AG04450 (cell line): Measurements from ENCODE around the gene MRM2. TPM values are rescaled to one million over a fixed set of nuclear protein-coding genes. Genes with fewer than 3 reads are reported as not detected.
A peak's percentile ranks its signal among the peaks of the same experiment; 100 is the strongest.

Experiments
- CTCF ChIA-PET: fragments of 300-600, 350-600 bp; formaldehyde crosslinking; extraction: SDS; loops from one replicate; lab custom pipeline; 2022; ENCODE audit warnings: antibody characterized with exemption, inconsistent platforms; lab: Charles Lee
- POLR2A ChIA-PET: fragments of 350-600 bp; formaldehyde crosslinking; extraction: SDS; loops from one replicate; lab custom pipeline; 2021; ENCODE audit warnings: antibody characterized with exemption, inconsistent platforms; lab: Yijun Ruan, JAX
- DNase-seq: peaks from one replicate; pipeline ENCODE4 v3.0.0-alpha.2; 2011; ENCODE audit warnings: low read depth, low spot score
- H3K27ac ChIP-seq: one replicate; pipeline ENCODE4 v1.5.1; 2012; ENCODE audit warnings: low read depth, low read length, control low read depth
- H3K27me3 ChIP-seq: one replicate; pipeline ENCODE4 v1.6.0; 2012; ENCODE audit warnings: low read length; ENCODE audit not compliant: control insufficient read depth, insufficient read depth
- H3K4me3 ChIP-seq: 2 replicates; pipeline ENCODE4 v1.5.1; 2011; ENCODE audit warnings: mild to moderate bottlenecking, low read depth, low read length, control low read depth
- H3K9me3 ChIP-seq: 2 replicates; pipeline ENCODE4 v1.5.1; 2012; ENCODE audit warnings: low read length; ENCODE audit not compliant: control insufficient read depth, insufficient read depth
- polyA plus RNA-seq: library from polyadenylated mRNA; depleted of rRNA; stranded (reverse); fragments of >200 nt; gene quantifications from 2 replicates; pipeline ENCODE4 v1.2.3, GENCODE V29; 2011
- TF ChIP-seq, protein P1 (sequence below): IDR thresholded peaks from 2 replicates; pipeline ENCODE4 v1.5.1; 2011; ENCODE audit warnings: low read depth, low read length, control low read depth, inconsistent platforms

MRM2 gene
- polyA plus RNA-seq, 1 experiment = 18.4 TPM

DNA sequence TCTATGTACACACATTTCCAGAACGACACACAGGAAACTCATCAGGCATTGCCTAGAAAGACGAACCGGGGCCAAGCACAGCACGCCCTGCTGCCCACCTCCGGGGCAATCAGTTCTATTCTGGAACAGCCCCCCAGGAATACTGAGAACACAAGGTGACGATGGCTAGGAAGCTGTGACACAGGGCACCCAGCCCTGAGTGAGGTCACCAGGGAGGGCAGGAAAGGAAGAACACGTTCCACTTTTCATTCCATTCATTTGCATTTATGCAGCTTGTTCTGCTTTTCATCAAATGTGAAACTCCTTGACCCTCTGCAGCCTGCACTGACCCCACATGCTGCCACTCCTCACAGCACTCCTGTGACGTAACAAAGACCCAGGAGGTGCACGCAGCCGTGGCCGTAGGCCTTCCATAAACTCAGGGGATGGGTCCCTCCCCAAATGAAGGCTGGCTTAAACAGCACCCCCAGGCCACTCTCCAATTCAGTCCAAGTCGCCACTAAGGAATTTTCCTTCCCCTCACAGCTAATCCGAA is 38.2 kb downstream of the MRM2 start:
- H3K9me3 ChIP-seq = no peaks in the 10 kb centered on the region
- H3K27me3 ChIP-seq = no peaks in the 10 kb centered on the region
- no peak overlapping the region for H3K27ac ChIP-seq
- ChIA-PET CTCF (interaction anchor here (1.6 to 1.7 kb wide), 2 partner anchors 9 to 144 kb away, joined by 5 to 6 read pairs; no protein-coding TSS in a partner anchor), POLR2A (interaction anchor here (0.9 kb wide), 1 partner anchor 291 kb away, joined by 4 read pairs; no protein-coding TSS in a partner anchor)
- no peak for DNase-seq
- H3K4me3 ChIP-seq = no peak overlapping the region
- TF ChIP-seq, protein P1, sequence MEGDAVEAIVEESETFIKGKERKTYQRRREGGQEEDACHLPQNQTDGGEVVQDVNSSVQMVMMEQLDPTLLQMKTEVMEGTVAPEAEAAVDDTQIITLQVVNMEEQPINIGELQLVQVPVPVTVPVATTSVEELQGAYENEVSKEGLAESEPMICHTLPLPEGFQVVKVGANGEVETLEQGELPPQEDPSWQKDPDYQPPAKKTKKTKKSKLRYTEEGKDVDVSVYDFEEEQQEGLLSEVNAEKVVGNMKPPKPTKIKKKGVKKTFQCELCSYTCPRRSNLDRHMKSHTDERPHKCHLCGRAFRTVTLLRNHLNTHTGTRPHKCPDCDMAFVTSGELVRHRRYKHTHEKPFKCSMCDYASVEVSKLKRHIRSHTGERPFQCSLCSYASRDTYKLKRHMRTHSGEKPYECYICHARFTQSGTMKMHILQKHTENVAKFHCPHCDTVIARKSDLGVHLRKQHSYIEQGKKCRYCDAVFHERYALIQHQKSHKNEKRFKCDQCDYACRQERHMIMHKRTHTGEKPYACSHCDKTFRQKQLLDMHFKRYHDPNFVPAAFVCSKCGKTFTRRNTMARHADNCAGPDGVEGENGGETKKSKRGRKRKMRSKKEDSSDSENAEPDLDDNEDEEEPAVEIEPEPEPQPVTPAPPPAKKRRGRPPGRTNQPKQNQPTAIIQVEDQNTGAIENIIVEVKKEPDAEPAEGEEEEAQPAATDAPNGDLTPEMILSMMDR = no peak

DNA sequence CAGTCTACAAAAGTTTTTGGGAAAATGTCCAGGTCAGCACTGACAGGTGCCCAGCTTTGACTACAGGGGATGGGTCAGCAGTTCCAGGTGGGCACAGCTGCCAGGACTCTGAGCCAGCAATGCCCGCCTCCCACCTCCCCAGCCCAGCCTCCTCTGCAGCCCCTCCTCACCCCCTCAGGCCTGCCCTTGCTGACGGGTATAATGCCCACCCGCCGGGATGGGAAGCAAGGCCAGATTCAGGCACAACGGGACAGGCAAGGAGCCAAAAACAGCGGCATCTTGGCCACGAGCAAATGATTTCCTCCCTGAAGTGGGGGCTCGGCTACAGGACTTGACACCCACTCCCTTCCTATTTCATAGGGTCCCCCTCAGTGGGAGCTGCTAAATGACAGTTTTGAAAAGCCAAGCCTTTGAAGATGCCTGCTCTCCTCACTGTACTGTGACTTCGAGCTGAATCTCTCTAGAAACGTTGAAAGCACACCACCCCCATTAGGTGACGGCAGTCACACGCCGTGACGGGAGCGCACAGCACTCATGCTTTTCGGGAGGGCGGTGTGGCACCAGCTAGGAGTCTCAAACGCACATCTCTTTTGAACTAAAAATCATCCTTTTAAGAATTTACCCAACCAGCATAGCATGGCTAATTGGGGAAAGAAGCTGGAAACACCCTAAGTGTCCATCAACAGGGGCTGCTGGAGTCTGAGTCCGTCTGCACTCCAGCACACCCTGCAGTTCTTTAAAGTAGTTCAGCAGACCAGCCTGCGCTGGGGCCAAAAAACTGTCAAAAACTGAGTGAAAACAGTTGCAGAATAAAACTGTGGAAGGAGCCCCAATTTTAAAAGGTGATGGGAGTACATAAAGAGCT is 38.9 kb downstream of the MRM2 start:
- ChIA-PET POLR2A (interaction anchor here (0.9 kb wide), 1 partner anchor 290 kb away, joined by 4 read pairs; no protein-coding TSS in a partner anchor), CTCF (interaction anchor here (0.8 to 1.7 kb wide), 3 partner anchors 8 to 145 kb away, joined by 4 to 6 read pairs (median 5); no protein-coding TSS in a partner anchor)
- DNase-seq = no peak
- Histone ChIP-seq H3K4me3 (no peak overlapping the region), H3K9me3 (no peaks in the 10 kb centered on the region; the same call in 1 of the 2 replicates), H3K27me3 (no peaks in the 10 kb centered on the region), H3K27ac (no peak overlapping the region)
- TF ChIP-seq, protein P1 = 0 out of 2 replicates have a peak, but pooled peaks have one; percentile 7

DNA sequence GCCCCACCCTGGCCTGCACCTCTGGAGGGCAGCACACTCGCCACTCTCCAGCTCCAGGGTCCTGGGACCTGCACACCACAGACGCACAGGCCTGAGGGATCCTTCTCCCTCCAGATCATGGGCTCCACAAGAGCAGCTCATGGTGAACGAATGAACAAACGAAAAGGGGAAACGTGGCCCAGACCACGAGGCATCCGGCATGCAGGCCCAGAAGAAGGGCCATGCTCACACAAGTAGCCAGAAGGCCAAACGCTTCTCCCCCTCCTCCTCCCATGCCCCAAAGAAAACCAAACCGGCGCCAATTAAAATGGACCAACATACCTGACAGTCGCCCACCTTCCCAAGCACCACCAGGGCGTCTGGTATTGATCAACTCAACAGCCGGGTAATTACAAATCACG is 39.6 kb downstream of the MRM2 start:
- TF ChIP-seq, protein P1 = no peak
- POLR2A ChIA-PET = no interaction called here
- Histone ChIP-seq H3K27ac (no peak overlapping the region), H3K27me3 (no peaks in the 10 kb centered on the region), H3K4me3 (no peak overlapping the region), H3K9me3 (peaks cover 2% of the 10 kb centered on the region; the same call in 1 of the 2 replicates)
- DNase-seq = no peak
- CTCF ChIA-PET = no interaction called here

DNA sequence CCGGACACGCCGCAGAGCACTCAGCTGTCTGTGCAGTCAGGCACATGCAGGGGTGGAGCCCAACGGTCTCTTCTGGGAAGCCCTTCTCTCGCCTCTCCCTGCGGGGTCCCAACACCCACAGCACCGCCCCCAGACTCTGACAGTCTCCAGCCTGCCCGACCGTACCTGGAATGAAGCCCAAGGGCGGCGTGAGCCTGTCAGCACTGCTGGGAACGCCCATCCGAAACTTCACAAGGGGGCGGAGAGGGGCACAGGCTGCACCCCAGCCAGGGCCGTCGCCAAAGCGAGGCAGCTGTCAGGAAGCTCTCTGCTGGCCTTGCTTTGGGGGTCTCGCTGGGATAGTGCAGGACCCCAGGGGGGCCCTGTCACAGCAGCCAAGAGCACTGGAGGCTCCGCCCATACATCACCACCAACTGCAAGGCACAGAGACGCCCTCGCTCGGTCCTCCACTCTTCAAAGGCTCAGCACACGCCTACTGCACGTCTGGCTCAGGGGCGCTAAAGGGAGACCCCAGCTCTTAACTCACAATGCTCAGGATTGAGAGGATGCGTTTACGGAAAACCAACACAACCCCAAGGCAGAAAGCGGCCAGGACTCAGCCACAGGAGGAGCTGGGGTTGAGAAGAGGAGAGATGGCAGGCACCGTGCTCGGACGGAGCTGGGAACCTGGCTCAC is 40.2 kb downstream of the MRM2 start:
- TF ChIP-seq, protein P1 = no peak
- H3K27ac ChIP-seq = no peak overlapping the region
- no peaks in the 10 kb centered on the region for H3K27me3 ChIP-seq
- H3K4me3 ChIP-seq = no peak overlapping the region
- CTCF ChIA-PET = no interaction called here
- peaks cover 3% of the 10 kb centered on the region; the same call in 1 of the 2 replicates for H3K9me3 ChIP-seq
- DNase-seq = no peak
- POLR2A ChIA-PET = no interaction called here
